Panc1 (cell line): ENCODE measurements around the gene MT4. TPM values are rescaled to one million over a fixed set of nuclear protein-coding genes. Genes with fewer than 3 reads are reported as not detected.

Experiments used
- ATAC-seq: fragments of 200-7000 bp; cut with Tn5 transposase; 2 replicates; pipeline ENCODE4 v1.9.1; 2020; ENCODE audit warnings: mild to moderate bottlenecking, moderate library complexity
- BruUV-seq: library from RNA; stranded (reverse); fragments of 400-500 nt; replicated peaks from 2 replicates; lab custom pipeline; 2021; lab: Mats Ljungman, UMichigan
- CTCF ChIA-PET: fragments of 300-600 bp; sonication (Branson Sonifier 250); formaldehyde crosslinking; loops from one replicate; lab custom pipeline; 2022; ENCODE audit warnings: antibody characterized with exemption; lab: Charles Lee
- POLR2A ChIA-PET: fragments of 300-600 bp; sonication (Branson Sonifier 250); formaldehyde crosslinking; loops from one replicate; lab custom pipeline; 2022; ENCODE audit warnings: antibody characterized with exemption; lab: Charles Lee
- DNase-seq: peaks from one replicate; pipeline ENCODE4 v3.0.0-alpha.2; 2010; ENCODE audit warnings: low read depth, low spot score
- H3K27ac ChIP-seq: 2 replicates; pipeline ENCODE4 v1.5.1; 2011; ENCODE audit warnings: mild to moderate bottlenecking, low read length, inconsistent platforms
- H3K27me3 ChIP-seq: fragments of 200-500 bp; sonication (Bioruptor generic); 2 replicates; pipeline ENCODE4 v1.6.0; 2014; ENCODE audit warnings: low read length, inconsistent platforms; ENCODE audit not compliant: control insufficient read depth, insufficient read depth
- H3K36me3 ChIP-seq: fragments of 200-500 bp; sonication (Bioruptor generic); 2 replicates; pipeline ENCODE4 v1.5.1; 2014; ENCODE audit warnings: inconsistent platforms, mild to moderate bottlenecking, low read length, moderate library complexity; ENCODE audit not compliant: control insufficient read depth, insufficient read depth
- H3K4me1 ChIP-seq: 2 replicates; pipeline ENCODE4 v1.5.1; 2011; ENCODE audit warnings: inconsistent platforms, mild to moderate bottlenecking, low read length, moderate library complexity; ENCODE audit not compliant: control insufficient read depth, insufficient read depth
- H3K4me3 ChIP-seq, 2 experiments: 2 replicates each; pipeline ENCODE4 v1.5.1; 2011 to 2012; ENCODE audit warnings: low read depth in 2 of 2, low read length in 2 of 2, mild to moderate bottlenecking in 2 of 2, inconsistent platforms in 1 of 2, moderate library complexity in 1 of 2
- H3K9me3 ChIP-seq: fragments of 200-500 bp; sonication (Bioruptor generic); 2 replicates; pipeline ENCODE4 v1.5.1; 2014; ENCODE audit warnings: low read depth, mild to moderate bottlenecking, inconsistent platforms, low read length, moderate library complexity; ENCODE audit not compliant: control insufficient read depth, insufficient read depth
- POLR2AphosphoS5 ChIP-seq: IDR thresholded peaks from 2 replicates; pipeline ENCODE4 v1.6.1; 2012; ENCODE audit warnings: mild to moderate bottlenecking, low read depth, low read length, moderate library complexity
- SIN3A ChIP-seq: IDR thresholded peaks from 2 replicates; pipeline ENCODE4 v1.6.1; 2012; ENCODE audit warnings: low read depth, mild to moderate bottlenecking, low read length, moderate library complexity, borderline replicate concordance; ENCODE audit not compliant: insufficient read depth
- TCF7L2 ChIP-seq: IDR thresholded peaks from 2 replicates; pipeline ENCODE4 v1.6.1; 2011; ENCODE audit warnings: mild to moderate bottlenecking, low read depth, low read length, inconsistent platforms
- in situ Hi-C: cut with HindIII; loops from 2 replicates; pipeline ENCODE4 v1.10.0; 2016; ENCODE audit warnings: low sequenced_read_pairs, low pct_unique_long_range_greater_than_20kb
- intact Hi-C: fragments of 100-400 bp; cut with micrococcal nuclease; formaldehyde crosslinking; loops from one replicate; pipeline ENCODE4 v1.10.0; 2022; ENCODE audit not compliant: unreplicated experiment
- total RNA-seq: library from RNA; stranded (reverse); gene quantifications from one replicate; pipeline ENCODE4 v1.2.1, GENCODE V29; 2021; ENCODE audit not compliant: unreplicated experiment
- TF ChIP-seq, protein P1 (sequence below): fragments of 450-650 bp; IDR thresholded peaks from 2 replicates; pipeline ENCODE4 v1.5.1; 2017; ENCODE audit warnings: mild to moderate bottlenecking
- TF ChIP-seq, protein P2 (sequence below), 2 experiments: IDR thresholded peaks; 2 replicates each; pipeline ENCODE4 v1.6.1; 2011 to 2012; ENCODE audit warnings: low read depth in 2 of 2, control low read depth in 1 of 2, low read length in 1 of 2, mild to moderate bottlenecking in 1 of 2, moderate library complexity in 1 of 2; ENCODE audit not compliant: insufficient read depth in 1 of 2

The MT4 gene
- total RNA-seq, 1 experiment from 2014 or later, result not detected

DNA sequence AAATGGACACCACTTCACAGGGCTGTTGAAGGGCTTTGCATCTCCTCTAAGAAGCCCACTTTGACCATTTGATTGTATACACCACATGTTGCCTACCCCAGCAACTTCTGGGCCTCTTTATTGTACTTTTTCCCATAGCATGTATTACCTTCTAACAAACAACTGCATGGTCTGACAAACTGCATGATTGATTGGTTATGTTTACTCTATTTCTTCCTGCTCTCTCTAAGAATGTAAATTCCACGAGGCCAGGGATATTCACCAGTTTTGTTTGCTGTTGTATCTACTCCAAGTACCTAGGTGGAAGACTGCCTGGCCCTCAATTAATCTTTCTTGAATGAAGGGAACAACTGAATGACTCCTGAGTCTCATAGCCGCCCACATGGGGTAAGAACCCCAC lies 22.8 kb upstream of the MT4 start:
- BruUV-seq, result no TSS peak
- TF ChIP-seq, protein P1, sequence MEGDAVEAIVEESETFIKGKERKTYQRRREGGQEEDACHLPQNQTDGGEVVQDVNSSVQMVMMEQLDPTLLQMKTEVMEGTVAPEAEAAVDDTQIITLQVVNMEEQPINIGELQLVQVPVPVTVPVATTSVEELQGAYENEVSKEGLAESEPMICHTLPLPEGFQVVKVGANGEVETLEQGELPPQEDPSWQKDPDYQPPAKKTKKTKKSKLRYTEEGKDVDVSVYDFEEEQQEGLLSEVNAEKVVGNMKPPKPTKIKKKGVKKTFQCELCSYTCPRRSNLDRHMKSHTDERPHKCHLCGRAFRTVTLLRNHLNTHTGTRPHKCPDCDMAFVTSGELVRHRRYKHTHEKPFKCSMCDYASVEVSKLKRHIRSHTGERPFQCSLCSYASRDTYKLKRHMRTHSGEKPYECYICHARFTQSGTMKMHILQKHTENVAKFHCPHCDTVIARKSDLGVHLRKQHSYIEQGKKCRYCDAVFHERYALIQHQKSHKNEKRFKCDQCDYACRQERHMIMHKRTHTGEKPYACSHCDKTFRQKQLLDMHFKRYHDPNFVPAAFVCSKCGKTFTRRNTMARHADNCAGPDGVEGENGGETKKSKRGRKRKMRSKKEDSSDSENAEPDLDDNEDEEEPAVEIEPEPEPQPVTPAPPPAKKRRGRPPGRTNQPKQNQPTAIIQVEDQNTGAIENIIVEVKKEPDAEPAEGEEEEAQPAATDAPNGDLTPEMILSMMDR, result no peak
- no peak for TF ChIP-seq TCF7L2
- no peak for TF ChIP-seq POLR2AphosphoS5
- TF ChIP-seq SIN3A, result no peak
- TF ChIP-seq, protein P2, sequence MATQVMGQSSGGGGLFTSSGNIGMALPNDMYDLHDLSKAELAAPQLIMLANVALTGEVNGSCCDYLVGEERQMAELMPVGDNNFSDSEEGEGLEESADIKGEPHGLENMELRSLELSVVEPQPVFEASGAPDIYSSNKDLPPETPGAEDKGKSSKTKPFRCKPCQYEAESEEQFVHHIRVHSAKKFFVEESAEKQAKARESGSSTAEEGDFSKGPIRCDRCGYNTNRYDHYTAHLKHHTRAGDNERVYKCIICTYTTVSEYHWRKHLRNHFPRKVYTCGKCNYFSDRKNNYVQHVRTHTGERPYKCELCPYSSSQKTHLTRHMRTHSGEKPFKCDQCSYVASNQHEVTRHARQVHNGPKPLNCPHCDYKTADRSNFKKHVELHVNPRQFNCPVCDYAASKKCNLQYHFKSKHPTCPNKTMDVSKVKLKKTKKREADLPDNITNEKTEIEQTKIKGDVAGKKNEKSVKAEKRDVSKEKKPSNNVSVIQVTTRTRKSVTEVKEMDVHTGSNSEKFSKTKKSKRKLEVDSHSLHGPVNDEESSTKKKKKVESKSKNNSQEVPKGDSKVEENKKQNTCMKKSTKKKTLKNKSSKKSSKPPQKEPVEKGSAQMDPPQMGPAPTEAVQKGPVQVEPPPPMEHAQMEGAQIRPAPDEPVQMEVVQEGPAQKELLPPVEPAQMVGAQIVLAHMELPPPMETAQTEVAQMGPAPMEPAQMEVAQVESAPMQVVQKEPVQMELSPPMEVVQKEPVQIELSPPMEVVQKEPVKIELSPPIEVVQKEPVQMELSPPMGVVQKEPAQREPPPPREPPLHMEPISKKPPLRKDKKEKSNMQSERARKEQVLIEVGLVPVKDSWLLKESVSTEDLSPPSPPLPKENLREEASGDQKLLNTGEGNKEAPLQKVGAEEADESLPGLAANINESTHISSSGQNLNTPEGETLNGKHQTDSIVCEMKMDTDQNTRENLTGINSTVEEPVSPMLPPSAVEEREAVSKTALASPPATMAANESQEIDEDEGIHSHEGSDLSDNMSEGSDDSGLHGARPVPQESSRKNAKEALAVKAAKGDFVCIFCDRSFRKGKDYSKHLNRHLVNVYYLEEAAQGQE (IDR thresholded peaks at IDR 0.05; ENCODE audit: insufficient read depth in 1 of 2, low read depth in 2 of 2, low read length in 1 of 2), result no peak
- Histone ChIP-seq H3K36me3 (no peaks in the 10 kb centered on the region), H3K4me3 (no peak overlapping the region), H3K9me3 (no peaks in the 10 kb centered on the region), H3K27me3 (no peaks in the 10 kb centered on the region), H3K27ac (no peak overlapping the region), H3K4me1 (no peaks in the 10 kb centered on the region)
- in situ Hi-C loops (no loop called here), intact Hi-C loops (no loop called here)
- CTCF ChIA-PET, result no interaction called here
- POLR2A ChIA-PET, result no interaction called here
- ATAC-seq (no peak), DNase-seq (no peak)

DNA sequence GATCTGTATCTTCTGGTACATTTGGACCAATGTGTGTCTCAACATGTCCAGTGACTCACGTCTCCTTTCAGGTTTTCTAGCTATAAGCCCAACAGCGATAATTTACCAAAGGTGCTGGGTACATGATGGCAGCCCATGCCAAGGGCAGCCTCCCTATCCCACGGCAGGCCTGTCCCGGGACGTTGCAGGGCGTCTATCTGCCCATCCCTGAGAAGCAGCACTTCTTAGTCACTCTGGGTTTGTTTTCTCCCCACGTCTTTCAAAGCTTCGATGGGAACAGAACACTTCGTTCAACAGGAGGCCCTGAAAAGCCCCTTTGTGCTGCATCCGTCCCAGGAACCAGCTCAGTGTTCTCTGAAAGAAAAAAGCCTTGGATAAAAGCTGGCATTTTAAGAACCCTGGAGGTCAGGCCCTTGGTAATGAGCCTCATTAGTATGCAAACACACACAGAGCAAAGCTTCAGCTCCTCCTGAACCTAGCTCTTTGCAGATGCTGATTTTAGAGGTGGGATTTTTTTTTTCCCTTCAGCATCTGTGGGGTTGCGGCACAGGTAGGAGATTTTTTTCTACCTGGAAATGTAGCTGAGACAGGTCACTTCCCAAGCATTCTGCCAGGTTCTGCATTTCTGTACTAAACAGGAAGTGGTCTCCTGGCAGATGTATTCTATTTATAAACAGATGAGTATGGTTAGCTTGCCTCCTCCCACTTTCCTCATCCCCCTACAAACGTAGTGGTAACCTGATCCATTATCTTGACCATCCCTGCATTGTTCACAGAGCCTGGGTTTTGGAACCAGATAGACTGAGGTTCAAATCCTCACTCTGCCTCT lies 17.5 kb upstream of the MT4 start:
- DNase-seq (no peak), ATAC-seq (no peak)
- no TSS peak for BruUV-seq
- no peak for TF ChIP-seq POLR2AphosphoS5
- no peak for TF ChIP-seq TCF7L2
- no peak for TF ChIP-seq SIN3A
- Histone ChIP-seq H3K4me1 (no peaks in the 10 kb centered on the region), H3K9me3 (no peaks in the 10 kb centered on the region), H3K4me3 (no peak overlapping the region), H3K36me3 (no peaks in the 10 kb centered on the region), H3K27me3 (no peaks in the 10 kb centered on the region), H3K27ac (no peak overlapping the region)
- in situ Hi-C loops, result no loop called here
- ChIA-PET CTCF (interaction anchor here (0.7 kb wide), 1 partner anchor 39 kb away, joined by 5 read pairs; no protein-coding TSS in a partner anchor), POLR2A (no interaction called here)
- intact Hi-C loops, result no loop called here

DNA sequence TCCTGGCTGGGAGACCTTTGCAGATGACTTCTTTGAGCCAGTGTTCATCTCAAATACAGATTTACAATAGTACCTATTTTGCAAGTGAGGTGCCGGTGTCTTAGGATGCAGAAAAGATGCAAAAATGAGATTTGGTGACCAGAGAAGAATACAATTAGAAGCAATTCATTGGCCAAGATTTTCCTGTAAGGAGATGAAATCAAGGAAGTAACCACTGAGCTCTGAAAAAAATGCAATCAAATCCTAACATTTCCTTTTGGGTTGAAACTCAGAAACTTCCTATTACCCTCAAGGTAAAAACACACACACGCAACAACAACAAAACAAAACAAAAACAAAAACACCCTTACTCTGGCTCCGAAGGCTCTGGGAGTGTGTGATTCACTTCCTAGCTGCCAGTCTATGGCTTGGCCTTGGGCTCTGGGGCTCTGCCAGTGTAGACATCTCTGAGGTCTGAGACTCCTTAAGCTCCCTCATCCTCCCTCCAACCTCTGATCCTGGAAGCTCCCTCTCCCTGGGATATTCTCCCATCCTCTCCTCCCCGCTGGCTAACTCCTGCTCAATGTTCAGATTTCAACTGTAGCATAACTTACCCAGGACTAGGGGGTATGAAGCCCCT lies 16.8 kb upstream of the MT4 start:
- ChIA-PET POLR2A (no interaction called here), CTCF (no interaction called here)
- no TSS peak for BruUV-seq
- Histone ChIP-seq H3K36me3 (no peaks in the 10 kb centered on the region), H3K27me3 (no peaks in the 10 kb centered on the region), H3K4me1 (no peaks in the 10 kb centered on the region), H3K27ac (no peak overlapping the region), H3K9me3 (no peaks in the 10 kb centered on the region), H3K4me3 (no peak overlapping the region)
- intact Hi-C loops, result no loop called here
- in situ Hi-C loops, result no loop called here
- ATAC-seq (no peak), DNase-seq (no peak)
- TF ChIP-seq TCF7L2, result no peak
